T47D (cell line): ENCODE results near the gene IRAG1.

Experiments
- DNase-seq, 2 experiments: peaks; one replicate each; pipeline versions ENCODE4 v3.0.0 to v3.0.0-alpha.2; 2011 to 2012; ENCODE audit warnings: low read depth in 1 of 2, low spot score in 1 of 2
- JUND ChIP-seq: IDR thresholded peaks from 2 replicates; pipeline ENCODE4 v1.6.1; 2012; ENCODE audit warnings: low read depth
- in situ Hi-C: cut with HindIII; loops from 2 replicates; pipeline ENCODE4 v1.10.0; 2016; ENCODE audit warnings: low sequenced_read_pairs, low pct_unique_long_range_greater_than_20kb

IRAG1 gene

GRCh38 chr11:10720881-10721376 lies 27.4 kb upstream of the IRAG1 start:
- in situ Hi-C loops: no loop called here

GRCh38 chr11:10719616-10720015 lies 26.1 kb upstream of the IRAG1 start:
- DNase-seq: no peak
- no peak for TF ChIP-seq JUND
- in situ Hi-C loops: no loop called here

More at GRCh38 chr11:10720881-10721376, 27.4 kb upstream of the IRAG1 start:
- TF ChIP-seq JUND: no peak
- DNase-seq: no peak

- no peak for TF ChIP-seq JUND
- in situ Hi-C loops: no loop called here
- DNase-seq: no peak
Measured at GRCh38 chr11:10716543-10717259, 23.1 kb upstream of the IRAG1 start.

GRCh38 chr11:10716122-10716521 lies 22.6 kb upstream of the IRAG1 start:
- DNase-seq: peak in 1 of 2 experiments; percentile 15
- in situ Hi-C loops: no loop called here
- TF ChIP-seq JUND: no peak

GRCh38 chr11:10715571-10715970 lies 22.0 kb upstream of the IRAG1 start:
- TF ChIP-seq JUND: no peak
- DNase-seq: no peak
- in situ Hi-C loops: no loop called here

GRCh38 chr11:10709299-10710086 lies 15.9 kb upstream of the IRAG1 start:
- in situ Hi-C loops: no loop called here
- no peak for TF ChIP-seq JUND
- DNase-seq: no peak

GRCh38 chr11:10708131-10708530 lies 14.6 kb upstream of the IRAG1 start:
- DNase-seq: no peak

GRCh38 chr11:10701982-10702381 lies 8.4 kb upstream of the IRAG1 start:
- TF ChIP-seq JUND: no peak
- DNase-seq: no peak
- in situ Hi-C loops: no loop called here

More at GRCh38 chr11:10708131-10708530, 14.6 kb upstream of the IRAG1 start:
- in situ Hi-C loops: no loop called here
- TF ChIP-seq JUND: no peak

- in situ Hi-C loops: no loop called here
- TF ChIP-seq JUND: no peak
- no peak for DNase-seq
Measured at GRCh38 chr11:10699072-10699471, 5.5 kb upstream of the IRAG1 start.

GRCh38 chr11:10697323-10697620 lies 3.7 kb upstream of the IRAG1 start:
- in situ Hi-C loops: no loop called here
- TF ChIP-seq JUND: no peak
- DNase-seq: no peak

- in situ Hi-C loops: no loop called here
- no peak for DNase-seq
- TF ChIP-seq JUND: no peak
Measured at GRCh38 chr11:10696468-10697322, 3.1 kb upstream of the IRAG1 start.

- no peak for DNase-seq
- no peak for TF ChIP-seq JUND
- in situ Hi-C loops: no loop called here
Measured at GRCh38 chr11:10695833-10696232, 2.3 kb upstream of the IRAG1 start.
